Breast epithelium (tissue), 3 donors: ENCODE results near the gene ZNRF4.

Source experiments
- CTCF ChIP-seq, 3 donors: fragments of 450-650 bp; IDR thresholded peaks; one replicate each; pipeline ENCODE4 v1.5.1; 2016 to 2017; ENCODE audit warnings: antibody characterized with exemption in 3 of 3, mild to moderate bottlenecking in 3 of 3, moderate library complexity in 3 of 3
- POLR2A ChIP-seq: fragments of 450-650 bp; IDR thresholded peaks from one replicate; pipeline ENCODE4 v1.6.1; 2016; ENCODE audit warnings: antibody characterized with exemption, mild to moderate bottlenecking, moderate library complexity

GRCh38 chr19:5495792-5496191 is 40.6 kb downstream of the ZNRF4 start:
- TF ChIP-seq POLR2A (no peak), CTCF (IDR thresholded peaks at IDR 0.05) (no peak)
